SU-DHL-6 (cell line): ENCODE measurements around the gene NFATC1.

ENCODE experiments used
- EZH2phosphoT487 ChIP-seq: fragments of 200-600 bp; sonication (generic), shearing (Covaris generic); conservative IDR thresholded peaks from 2 replicates; pipeline ENCODE4 v1.6.1; 2018; ENCODE audit warnings: mild to moderate bottlenecking, antibody characterized with exemption, low read length, moderate library complexity, mixed read lengths
- TF ChIP-seq, protein P1 (sequence below): fragments of 200-600 bp; sonication (generic); IDR thresholded peaks from one replicate; pipeline ENCODE4 v1.5.1; 2017; ENCODE audit warnings: antibody characterized with exemption, mild to moderate bottlenecking, low read length, moderate library complexity; ENCODE audit not compliant: insufficient read depth, poor library complexity, severe bottlenecking

GRCh38 chr18:79496237-79496977 lies 100.7 kb downstream of the NFATC1 start:
- TF ChIP-seq, protein P1, sequence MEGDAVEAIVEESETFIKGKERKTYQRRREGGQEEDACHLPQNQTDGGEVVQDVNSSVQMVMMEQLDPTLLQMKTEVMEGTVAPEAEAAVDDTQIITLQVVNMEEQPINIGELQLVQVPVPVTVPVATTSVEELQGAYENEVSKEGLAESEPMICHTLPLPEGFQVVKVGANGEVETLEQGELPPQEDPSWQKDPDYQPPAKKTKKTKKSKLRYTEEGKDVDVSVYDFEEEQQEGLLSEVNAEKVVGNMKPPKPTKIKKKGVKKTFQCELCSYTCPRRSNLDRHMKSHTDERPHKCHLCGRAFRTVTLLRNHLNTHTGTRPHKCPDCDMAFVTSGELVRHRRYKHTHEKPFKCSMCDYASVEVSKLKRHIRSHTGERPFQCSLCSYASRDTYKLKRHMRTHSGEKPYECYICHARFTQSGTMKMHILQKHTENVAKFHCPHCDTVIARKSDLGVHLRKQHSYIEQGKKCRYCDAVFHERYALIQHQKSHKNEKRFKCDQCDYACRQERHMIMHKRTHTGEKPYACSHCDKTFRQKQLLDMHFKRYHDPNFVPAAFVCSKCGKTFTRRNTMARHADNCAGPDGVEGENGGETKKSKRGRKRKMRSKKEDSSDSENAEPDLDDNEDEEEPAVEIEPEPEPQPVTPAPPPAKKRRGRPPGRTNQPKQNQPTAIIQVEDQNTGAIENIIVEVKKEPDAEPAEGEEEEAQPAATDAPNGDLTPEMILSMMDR: no peak
- no peak for TF ChIP-seq EZH2phosphoT487
